ENCODE results near the gene SH3GL2.

Gene SH3GL2

GRCh38 chr9:17653947-17654465 is 75.1 kb downstream of the SH3GL2 start:
- DNase-seq (ENCODE audit: low read depth, low spot score) = no peak
- H3K4me3 ChIP-seq (ENCODE audit: low read depth, low read length) = no peak overlapping the region
- in situ Hi-C loops (cut with HindIII; ENCODE audit: low sequenced_read_pairs) = no loop called here
- no peak for TF ChIP-seq CTCF (IDR thresholded peaks at IDR 0.05; ENCODE audit: low read depth, low read length)

- TF ChIP-seq CTCF (IDR thresholded peaks at IDR 0.05; ENCODE audit: low read depth, low read length) = no peak
- no peak overlapping the region for H3K4me3 ChIP-seq (ENCODE audit: low read depth, low read length)
- no peak for DNase-seq (ENCODE audit: low read depth, low spot score)
- in situ Hi-C loops (cut with HindIII; ENCODE audit: low sequenced_read_pairs) = no loop called here
These were observed 78.0 kb downstream of the SH3GL2 start for GRCh38 chr9:17656889-17657288.

GRCh38 chr9:17658237-17658636 is 79.4 kb downstream of the SH3GL2 start:
- no peak overlapping the region for H3K4me3 ChIP-seq (ENCODE audit: low read depth, low read length)
- no peak for TF ChIP-seq CTCF (IDR thresholded peaks at IDR 0.05; ENCODE audit: low read depth, low read length)
- DNase-seq (ENCODE audit: low read depth, low spot score) = no peak
- in situ Hi-C loops (cut with HindIII; ENCODE audit: low sequenced_read_pairs) = no loop called here

DNA sequence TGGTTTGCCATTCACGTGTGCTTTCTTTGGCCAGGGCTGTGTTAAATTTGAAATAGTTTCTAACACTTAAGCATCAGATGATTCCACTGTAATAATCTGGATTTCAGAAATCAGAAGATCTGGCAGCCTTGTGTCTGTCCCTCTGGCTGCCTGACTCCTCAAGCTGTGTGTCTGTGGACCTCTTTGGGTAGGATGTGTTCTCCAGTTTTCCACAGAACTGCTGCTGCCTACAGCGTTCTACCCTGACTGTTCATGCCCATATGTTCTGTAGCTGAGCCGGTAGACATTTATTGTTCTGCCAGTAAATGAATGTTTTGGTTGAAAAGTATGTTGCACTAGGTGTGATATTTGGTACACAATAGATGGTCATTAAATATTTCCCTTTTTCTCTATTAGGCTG is 81.3 kb downstream of the SH3GL2 start:
- no peak for DNase-seq (ENCODE audit: low read depth, low spot score)
- in situ Hi-C loops (cut with HindIII; ENCODE audit: low sequenced_read_pairs) = no loop called here
- no peak for TF ChIP-seq CTCF (IDR thresholded peaks at IDR 0.05; ENCODE audit: low read depth, low read length)

GRCh38 chr9:17665450-17665849 is 86.6 kb downstream of the SH3GL2 start:
- in situ Hi-C loops (cut with HindIII; ENCODE audit: low sequenced_read_pairs) = no loop called here
- no peak for DNase-seq (ENCODE audit: low read depth, low spot score)
- H3K4me3 ChIP-seq (ENCODE audit: low read depth, low read length) = no peak overlapping the region
- TF ChIP-seq CTCF (IDR thresholded peaks at IDR 0.05; ENCODE audit: low read depth, low read length) = no peak

More for the DNA sequence above, 81.3 kb downstream of the SH3GL2 start:
- H3K4me3 ChIP-seq (ENCODE audit: low read depth, low read length) = no peak overlapping the region

DNA sequence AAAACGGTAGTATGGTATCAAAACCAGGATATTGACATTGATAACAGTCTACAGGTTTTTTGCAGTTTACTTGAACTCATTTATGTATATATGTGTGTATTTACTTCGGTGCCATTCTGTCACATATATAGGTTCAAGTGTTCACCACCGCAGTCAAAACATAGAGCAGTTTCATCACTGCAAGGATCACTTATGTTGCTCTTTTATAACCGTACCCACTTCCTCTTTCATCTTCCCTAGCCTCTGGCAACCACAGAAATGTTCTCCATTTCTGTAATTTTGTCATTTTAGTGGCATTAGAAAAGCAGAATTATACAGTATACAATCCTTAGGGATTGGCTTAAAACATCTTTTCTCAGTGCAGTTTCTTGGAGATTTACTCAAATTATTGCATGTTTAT is 90.3 kb downstream of the SH3GL2 start:
- in situ Hi-C loops (cut with HindIII; ENCODE audit: low sequenced_read_pairs) = no loop called here
- TF ChIP-seq CTCF (IDR thresholded peaks at IDR 0.05; ENCODE audit: low read depth, low read length) = no peak
- DNase-seq (ENCODE audit: low read depth, low spot score) = no peak
- H3K4me3 ChIP-seq (ENCODE audit: low read depth, low read length) = no peak overlapping the region

GRCh38 chr9:17682684-17683083 is 103.8 kb downstream of the SH3GL2 start:
- DNase-seq (ENCODE audit: low read depth, low spot score) = no peak
- no peak overlapping the region for H3K4me3 ChIP-seq (ENCODE audit: low read depth, low read length)
- no peak for TF ChIP-seq CTCF (IDR thresholded peaks at IDR 0.05; ENCODE audit: low read depth, low read length)
- in situ Hi-C loops (cut with HindIII; ENCODE audit: low sequenced_read_pairs) = no loop called here
